ENCODE results near the gene ITSN1. TPM values are rescaled to one million over a fixed set of nuclear protein-coding genes. Genes with fewer than 3 reads are reported as not detected.

Gene ITSN1
- total and polyA plus RNA-seq, 2 experiments from 2014 or later, result 77.9 to 95.7 TPM

- Histone ChIP-seq H3K4me2 (no peak overlapping the region), H3K9me2 (ENCODE audit: insufficient read depth) (no peaks in the 10 kb centered on the region), H3K79me2 (replicated peaks; ENCODE audit: insufficient read depth) (0 out of 2 replicates have a peak, but pooled peaks cover 3% of the 10 kb centered on the region), H3K4me3 (no peak overlapping the region), H3K27ac (ENCODE audit: low read depth) (peak overlapping the region; percentile 5; the same call in 1 of the 2 replicates), H2AFZ (no peak overlapping the region), H3K4me1 (ENCODE audit: insufficient read depth) (no peaks in the 10 kb centered on the region), H3K36me3 (ENCODE audit: insufficient read depth) (peaks cover 29% of the 10 kb centered on the region), H4K20me1 (replicated peaks; ENCODE audit: insufficient read depth) (no peaks in the 10 kb centered on the region), H3F3A (replicated peaks; ENCODE audit: low read depth) (0 out of 2 replicates have a peak, but pooled peaks cover 6% of the 10 kb centered on the region), H3K27me3 (ENCODE audit: insufficient read depth) (no peaks in the 10 kb centered on the region)
- H3K9me3 Mint-ChIP-seq, result no peaks in the 10 kb centered on the region
- H3K4me3 Mint-ChIP-seq, result no peak overlapping the region
- ATAC-seq (peak; percentile 36; the same call in 2 of the 3 replicates), DNase-seq (ENCODE audit: low spot score) (no peak)
- peaks cover 1% of the 10 kb centered on the region for H3K27me3 Mint-ChIP-seq (ENCODE audit: insufficient read depth, low read depth, poor library complexity)
- TF ChIP-seq ZNF331 (CRISPR knock-in tag; IDR thresholded peaks at IDR 0.05; ENCODE audit: low read depth) (no peak), POLR2AphosphoS5 (IDR thresholded peaks at IDR 0.05; ENCODE audit: low read depth) (no peak), ZNF114 (CRISPR knock-in tag; IDR thresholded peaks at IDR 0.05) (no peak)
- no peak overlapping the region for H3K27ac Mint-ChIP-seq
- H3K36me3 Mint-ChIP-seq (ENCODE audit: low read depth), result peaks cover 34% of the 10 kb centered on the region
- peaks cover 20% of the 10 kb centered on the region for H3K4me1 Mint-ChIP-seq
These were observed 175.6 kb downstream of the ITSN1 start for GRCh38 chr21:33817663-33818451.

DNA sequence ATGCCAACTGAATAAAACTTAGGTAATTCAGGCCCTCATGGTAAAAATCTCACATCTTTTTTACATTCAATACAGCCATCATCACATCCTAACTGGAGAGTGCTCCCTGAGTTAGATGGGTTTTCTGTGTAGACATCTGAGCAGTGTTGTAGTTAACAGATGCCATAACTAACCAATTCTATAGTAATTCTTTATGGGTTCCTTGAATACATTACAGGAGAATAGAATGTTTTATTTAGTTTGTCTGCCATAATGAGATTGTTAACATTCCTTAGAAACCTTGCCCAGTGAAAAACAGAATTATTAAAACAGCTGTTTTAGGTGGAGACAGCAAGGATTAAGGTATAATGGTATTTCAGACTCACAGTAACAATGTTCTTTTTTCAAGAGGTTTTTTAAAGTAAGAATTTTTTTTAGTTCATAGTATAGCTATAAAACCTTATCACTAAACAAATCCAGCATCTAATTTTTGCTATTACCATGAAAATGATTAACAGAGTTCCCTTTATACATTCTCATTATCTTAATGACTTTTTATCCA is 178.0 kb downstream of the ITSN1 start:
- Mint-ChIP-seq H3K4me3 (no peak overlapping the region), H3K27me3 (ENCODE audit: insufficient read depth, low read depth, poor library complexity) (peaks cover 1% of the 10 kb centered on the region), H3K9me3 (no peaks in the 10 kb centered on the region), H3K4me1 (peaks cover 14% of the 10 kb centered on the region), H3K27ac (no peak overlapping the region), H3K36me3 (ENCODE audit: low read depth) (peaks cover 16% of the 10 kb centered on the region)
- H3K4me2 ChIP-seq, result no peak overlapping the region
- TF ChIP-seq EZH2phosphoT487 (IDR thresholded peaks at IDR 0.05; ENCODE audit: unreplicated experiment) (no peak), ZNF462 (CRISPR knock-in tag; IDR thresholded peaks at IDR 0.05) (no peak), ZNF114 (CRISPR knock-in tag; IDR thresholded peaks at IDR 0.05) (no peak), EZH2 (IDR thresholded peaks at IDR 0.05; ENCODE audit: low read depth, unreplicated experiment) (no peak), ZNF331 (CRISPR knock-in tag; IDR thresholded peaks at IDR 0.05; ENCODE audit: low read depth) (no peak)
- H2AFZ ChIP-seq, result no peak overlapping the region
- H3K27ac ChIP-seq (ENCODE audit: low read depth), result no peak overlapping the region
- H3K36me3 ChIP-seq (ENCODE audit: insufficient read depth), result peaks cover 27% of the 10 kb centered on the region
- H3K9me2 ChIP-seq (ENCODE audit: insufficient read depth), result no peaks in the 10 kb centered on the region
- H3K4me3 ChIP-seq, result no peak overlapping the region
- no peak for DNase-seq (ENCODE audit: low spot score)
- ATAC-seq, result no peak
- H3K4me1 ChIP-seq (ENCODE audit: insufficient read depth), result no peaks in the 10 kb centered on the region
- H3F3A ChIP-seq (replicated peaks; ENCODE audit: low read depth), result 0 out of 2 replicates have a peak, but pooled peaks cover 3% of the 10 kb centered on the region
- no peaks in the 10 kb centered on the region for H3K27me3 ChIP-seq (ENCODE audit: insufficient read depth)
- H4K20me1 ChIP-seq (replicated peaks; ENCODE audit: insufficient read depth), result 0 out of 2 replicates have a peak, but pooled peaks cover 3% of the 10 kb centered on the region
- 0 out of 2 replicates have a peak, but pooled peaks cover 3% of the 10 kb centered on the region for H3K79me2 ChIP-seq (replicated peaks; ENCODE audit: insufficient read depth)
